Medulla oblongata (tissue), 1 donor: Measurements from ENCODE around the gene C11orf58.

Experiments used
- DNase-seq: peaks from one replicate; pipeline ENCODE4 v3.0.0-alpha.2; 2015; ENCODE audit errors: extremely low spot score

Gene C11orf58

GRCh38 chr11:16784666-16785065, 46.2 kb downstream of the C11orf58 start:
- no peak for DNase-seq

GRCh38 chr11:16785520-16786128, 47.2 kb downstream of the C11orf58 start:
- DNase-seq: peak; percentile 86

GRCh38 chr11:16786131-16786530, 47.7 kb downstream of the C11orf58 start:
- DNase-seq: no peak

GRCh38 chr11:16787035-16787742, 48.7 kb downstream of the C11orf58 start:
- no peak for DNase-seq

- peak; percentile 74 for DNase-seq
Observed at GRCh38 chr11:16788141-16789062, 50.0 kb downstream of the C11orf58 start.

GRCh38 chr11:16789063-16789420, 50.6 kb downstream of the C11orf58 start:
- no peak for DNase-seq

GRCh38 chr11:16789560-16790485, 51.4 kb downstream of the C11orf58 start:
- no peak for DNase-seq

- no peak for DNase-seq
Observed at GRCh38 chr11:16790486-16791190, 52.2 kb downstream of the C11orf58 start.

GRCh38 chr11:16791191-16791961, 52.9 kb downstream of the C11orf58 start:
- DNase-seq: no peak

GRCh38 chr11:16792426-16792825, 54.0 kb downstream of the C11orf58 start:
- DNase-seq: no peak

GRCh38 chr11:16793009-16793408, 54.6 kb downstream of the C11orf58 start:
- DNase-seq: no peak

- DNase-seq: no peak
Observed at GRCh38 chr11:16793511-16793910, 55.1 kb downstream of the C11orf58 start.

GRCh38 chr11:16794047-16794818, 55.8 kb downstream of the C11orf58 start:
- DNase-seq: no peak

GRCh38 chr11:16795146-16795545, 56.7 kb downstream of the C11orf58 start:
- DNase-seq: no peak

GRCh38 chr11:16796311-16796710, 57.9 kb downstream of the C11orf58 start:
- no peak for DNase-seq

- DNase-seq: no peak
Observed at GRCh38 chr11:16797776-16798175, 59.3 kb downstream of the C11orf58 start.

GRCh38 chr11:16799221-16799620, 60.8 kb downstream of the C11orf58 start:
- no peak for DNase-seq

- no peak for DNase-seq
Observed at GRCh38 chr11:16799890-16800289, 61.4 kb downstream of the C11orf58 start.

GRCh38 chr11:16800382-16800781, 61.9 kb downstream of the C11orf58 start:
- DNase-seq: no peak
